B cell (primary cell): Measurements from ENCODE around the gene PLA2R1.

Experiments used
- CTCF ChIP-seq: fragments of 200-600 bp; IDR thresholded peaks from one replicate; pipeline ENCODE4 v1.8.0; 2022; ENCODE audit warnings: antibody characterized with exemption, mild to moderate bottlenecking
- EZH2 ChIP-seq: IDR thresholded peaks from 2 replicates; pipeline ENCODE4 v1.6.1; 2012; ENCODE audit warnings: borderline replicate concordance, low read depth, mild to moderate bottlenecking, moderate library complexity, low read length; ENCODE audit not compliant: insufficient read depth, poor library complexity, severe bottlenecking

- no peak for TF ChIP-seq CTCF
- no peak for TF ChIP-seq EZH2
Observed at GRCh38 chr2:159925975-159926374, 136.4 kb downstream of the PLA2R1 start.
